Subcutaneous adipose tissue (tissue), 4 donors: ENCODE measurements around the gene SAMD9L. TPM values are rescaled to one million over a fixed set of nuclear protein-coding genes. Genes with fewer than 3 reads are reported as not detected.

Source experiments
- CTCF ChIP-seq: fragments of 450-650 bp; IDR thresholded peaks from one replicate; pipeline ENCODE4 v1.5.1; 2016; ENCODE audit warnings: low read depth, mild to moderate bottlenecking, control low read depth, antibody characterized with exemption, moderate library complexity
- total RNA-seq, 4 donors: library from RNA; depleted of rRNA; stranded (reverse); fragments of >200 nt; gene quantifications; one replicate each; pipeline ENCODE4 v1.1.0, GENCODE V29; 2016

Gene SAMD9L
- total RNA-seq, 4 donors from 2014 or later: 6.7 to 23.5 (median 16.8) TPM

- no peak for TF ChIP-seq CTCF
These were observed 2.1 kb downstream of the SAMD9L start for GRCh38 chr7:93146036-93146435.

GRCh38 chr7:93145354-93145753 is 2.8 kb downstream of the SAMD9L start:
- TF ChIP-seq CTCF: no peak

DNA sequence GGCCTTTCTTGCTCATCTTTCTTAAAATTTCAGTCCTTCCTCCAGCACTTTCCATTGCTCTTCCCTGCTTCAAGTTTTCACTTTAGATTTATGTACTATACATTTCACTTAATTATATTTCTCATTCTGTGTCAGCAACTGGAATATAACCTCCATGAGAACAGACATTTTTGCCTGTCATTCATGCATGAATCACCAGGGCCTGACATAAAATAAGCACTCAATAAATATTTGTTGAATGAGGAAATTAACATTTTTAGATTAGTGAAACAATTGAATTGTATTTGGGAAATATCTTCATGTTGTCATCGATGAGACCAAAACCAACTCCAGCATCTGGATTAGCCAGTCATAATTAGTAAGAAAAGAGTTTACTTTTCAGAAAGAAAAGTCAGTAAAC is 6.1 kb downstream of the SAMD9L start:
- TF ChIP-seq CTCF: no peak

DNA sequence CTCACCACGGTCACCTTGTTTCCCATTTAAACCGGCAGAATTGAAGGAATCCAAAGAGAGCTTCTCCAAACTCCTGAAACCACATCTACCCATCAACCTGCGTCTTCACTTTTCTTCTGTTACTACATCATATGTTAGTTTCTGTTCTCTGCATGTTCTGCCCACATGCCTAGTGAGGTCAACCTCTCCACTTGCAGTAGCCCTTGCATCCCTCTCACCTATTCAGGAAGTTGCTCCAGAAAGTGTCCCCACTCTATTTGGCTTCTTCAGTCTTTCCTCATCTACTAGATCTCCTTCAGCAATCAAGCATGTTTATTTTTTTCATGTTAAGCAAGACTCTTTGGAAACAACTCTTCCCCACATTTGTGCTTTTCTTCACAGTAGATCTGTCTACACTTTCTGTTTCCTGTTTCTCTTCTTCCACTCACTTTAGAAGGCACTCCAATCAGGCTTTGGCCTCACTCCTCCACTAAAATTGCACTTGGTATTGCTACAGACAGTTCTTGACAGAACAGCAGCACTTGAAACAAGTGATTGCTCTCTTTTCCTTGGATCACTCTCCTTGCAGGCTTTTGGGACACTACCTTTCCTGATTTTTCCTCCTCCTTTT is 7.5 kb downstream of the SAMD9L start:
- no peak for TF ChIP-seq CTCF

- no peak for TF ChIP-seq CTCF
These were observed 9.6 kb downstream of the SAMD9L start for GRCh38 chr7:93138576-93138975.

DNA sequence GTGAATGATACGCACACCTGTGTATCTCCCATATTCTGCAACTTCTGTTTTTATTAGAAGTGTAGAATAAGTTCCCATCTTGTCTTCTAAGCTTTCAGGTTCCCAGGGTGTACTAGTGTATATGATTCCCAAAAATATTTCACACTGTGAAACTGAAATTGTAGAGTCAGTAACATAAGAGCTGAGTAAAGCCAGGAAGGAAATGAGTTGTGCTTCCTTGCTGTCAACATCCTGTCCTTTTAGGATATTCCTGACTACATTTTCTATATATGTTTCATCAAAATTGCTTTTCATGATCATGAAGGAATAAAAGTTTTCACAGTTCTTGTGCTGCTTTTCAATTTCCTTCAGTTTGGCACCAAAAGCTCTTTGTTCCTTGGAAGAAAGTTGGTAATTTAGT is 15.2 kb downstream of the SAMD9L start:
- TF ChIP-seq CTCF: no peak

DNA sequence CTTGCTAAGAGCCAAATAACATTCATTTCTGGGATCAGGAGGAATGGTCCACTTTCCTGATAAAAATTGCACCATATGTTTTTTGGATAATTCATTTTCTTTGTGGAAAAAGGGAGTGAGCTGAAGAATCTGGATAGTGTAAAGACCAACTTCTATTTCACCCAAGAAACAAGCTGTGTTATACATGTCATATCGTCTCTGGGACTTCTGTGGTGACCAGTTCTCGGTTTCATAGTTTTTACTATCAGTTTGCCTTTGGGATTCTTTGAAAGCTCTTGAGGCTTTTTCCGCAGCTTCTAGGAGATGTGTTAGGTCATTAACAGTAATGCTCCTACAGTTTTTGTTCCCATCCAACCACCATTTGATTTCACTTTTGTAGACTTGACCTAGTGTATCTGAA is 16.0 kb downstream of the SAMD9L start:
- no peak for TF ChIP-seq CTCF
